HG03103 (cell line): ENCODE measurements around the gene INO80C.

Source experiments
- ATAC-seq: cut with Tn5 transposase; IDR thresholded peaks from one replicate; pipeline ENCODE4 v1.9.1; 2021; ENCODE audit warnings: low read depth; ENCODE audit not compliant: unreplicated experiment

INO80C gene

DNA sequence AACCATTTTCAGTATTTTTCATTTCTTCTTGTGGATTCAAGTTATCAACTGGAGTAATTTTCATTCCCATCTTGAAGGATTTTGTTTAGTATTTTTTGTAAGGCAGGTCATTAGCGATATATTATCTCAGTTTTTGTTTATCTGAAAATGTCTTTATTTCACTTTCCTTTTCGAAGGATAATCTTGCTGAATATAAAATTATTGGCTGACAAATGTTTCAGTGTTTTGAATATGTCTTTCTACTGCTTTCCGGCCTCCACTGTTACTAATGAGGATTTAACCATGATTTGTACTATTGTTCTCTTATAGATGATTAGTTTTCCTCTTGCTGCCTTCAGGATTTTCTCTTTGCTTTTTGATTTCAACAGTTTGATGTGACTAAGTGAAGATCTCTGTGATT is 62.4 kb downstream of the INO80C start:
- ATAC-seq, result no peak

DNA sequence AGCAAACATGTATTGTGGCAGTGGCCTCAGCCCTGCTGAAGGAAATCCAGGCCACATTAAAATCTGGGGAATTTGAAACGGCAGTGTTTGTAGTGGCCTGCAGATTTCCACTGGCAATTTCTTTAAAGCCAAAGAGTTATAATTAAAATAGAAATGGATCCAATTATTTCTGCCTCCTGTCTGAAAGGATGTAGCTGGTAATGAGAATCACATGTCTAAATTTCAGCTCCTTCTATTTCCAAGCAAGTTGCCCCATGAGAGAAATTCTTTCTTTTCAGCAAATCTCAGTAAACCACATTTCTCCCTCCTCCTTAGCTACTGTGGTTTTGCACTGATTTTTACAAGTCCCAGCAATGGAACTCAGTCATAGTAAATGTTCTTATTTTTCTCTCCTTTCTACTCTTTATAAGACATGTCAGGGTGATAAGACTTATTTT is 65.2 kb downstream of the INO80C start:
- ATAC-seq, result no peak

DNA sequence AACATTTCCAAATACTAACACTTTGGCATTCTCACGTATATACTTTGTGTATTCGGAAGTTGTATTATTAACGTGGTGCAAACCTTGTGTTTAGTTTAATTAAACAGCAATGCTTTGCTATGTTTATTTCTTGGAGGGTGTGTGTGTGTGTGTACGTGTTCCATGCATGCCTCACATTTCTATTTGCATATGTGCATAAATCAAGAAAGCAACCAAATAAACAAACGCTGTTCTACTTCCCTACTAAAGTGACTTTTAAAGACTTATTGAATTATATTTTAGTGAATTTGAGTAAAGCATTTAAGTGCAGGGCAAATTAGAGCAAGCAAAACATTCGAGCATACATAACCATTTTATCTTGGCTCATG is 66.4 kb downstream of the INO80C start:
- no peak for ATAC-seq

DNA sequence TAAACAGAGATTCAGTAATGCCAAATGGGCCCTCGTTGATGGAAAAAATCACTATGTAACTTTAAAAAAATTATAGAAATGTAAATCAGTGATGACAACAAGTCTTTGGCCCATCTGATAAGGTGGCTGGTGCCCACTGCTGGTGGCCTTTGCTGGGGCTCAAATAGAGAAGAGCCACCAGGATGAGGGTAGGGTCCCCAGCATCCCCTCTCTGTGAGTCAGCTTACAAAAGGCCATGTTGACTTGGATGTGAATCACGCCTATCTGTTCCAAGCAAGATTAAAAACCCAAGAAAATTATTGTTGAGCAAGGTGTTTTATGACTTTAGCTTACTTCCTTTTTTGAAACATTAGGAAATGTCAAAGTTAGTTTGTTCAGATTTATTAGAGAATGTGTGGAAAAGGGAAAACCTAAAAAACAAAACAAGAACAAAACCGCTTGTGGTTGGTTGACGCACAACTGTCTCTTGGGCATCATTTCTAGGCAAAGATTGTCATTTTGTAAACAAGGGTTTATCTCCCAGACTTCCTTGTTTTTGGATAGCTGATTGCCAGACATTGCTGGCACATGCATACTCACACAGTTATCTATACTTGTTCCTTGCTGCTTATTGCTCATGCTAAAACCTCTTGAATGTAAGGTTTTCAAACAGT is 66.9 kb downstream of the INO80C start:
- ATAC-seq, result no peak

DNA sequence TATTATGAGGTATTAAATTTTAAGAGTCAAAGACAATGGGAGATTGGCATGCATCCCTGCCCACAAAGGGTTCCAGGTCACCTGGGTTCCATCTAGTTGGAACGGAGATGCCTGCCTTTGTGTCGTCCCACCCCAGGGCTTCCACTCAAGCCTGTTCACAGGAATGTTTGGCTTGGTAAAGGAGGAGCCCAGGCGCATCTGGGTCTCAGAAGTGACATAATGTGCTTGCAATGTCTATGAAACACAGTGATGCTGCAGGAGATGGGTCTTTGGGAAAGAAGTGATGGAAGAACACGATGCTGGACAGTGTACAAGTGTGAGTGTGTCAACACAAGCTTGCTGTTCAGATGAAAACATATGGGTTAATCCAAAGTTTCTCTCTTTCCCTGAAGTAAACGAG is 71.0 kb downstream of the INO80C start:
- no peak for ATAC-seq

DNA sequence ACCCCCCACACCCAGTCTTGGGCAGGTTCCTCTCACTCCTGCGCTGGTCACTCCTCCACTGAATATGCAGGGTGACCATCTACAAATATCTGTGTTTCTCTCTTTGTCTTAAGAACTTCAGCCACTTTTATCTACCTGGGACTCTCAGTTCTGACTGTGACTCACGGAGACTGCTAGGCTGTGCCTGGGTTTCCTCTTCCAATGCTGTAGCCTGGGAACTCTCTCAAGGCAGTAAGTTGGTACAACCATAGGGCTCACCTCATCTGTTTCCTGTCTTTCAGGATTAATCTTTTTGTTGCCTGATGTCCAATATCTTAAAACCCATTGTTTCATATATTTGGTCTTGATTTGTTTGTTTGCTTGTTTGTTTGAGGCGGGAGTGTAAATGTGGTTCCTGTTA is 73.4 kb downstream of the INO80C start:
- ATAC-seq, result no peak

DNA sequence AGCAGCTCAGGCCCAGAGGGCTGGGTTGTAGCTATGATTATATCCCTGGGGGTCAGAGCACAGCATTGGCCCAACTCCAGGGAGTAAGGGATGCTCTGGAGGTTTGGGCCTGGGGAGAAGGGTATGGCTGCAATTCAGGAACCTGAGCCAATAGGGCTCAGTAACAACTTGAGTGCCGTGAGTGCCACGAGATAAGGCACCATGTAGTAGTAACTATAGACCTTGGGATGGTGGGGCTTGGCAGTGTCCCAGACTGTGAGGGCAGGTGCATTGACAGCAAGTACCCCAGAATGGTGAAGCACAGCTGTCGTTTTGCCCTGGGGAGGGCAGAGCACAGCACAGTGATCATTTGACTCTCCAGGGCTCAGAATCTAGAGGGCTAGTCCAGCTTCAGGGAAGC is 75.5 kb downstream of the INO80C start:
- no peak for ATAC-seq

DNA sequence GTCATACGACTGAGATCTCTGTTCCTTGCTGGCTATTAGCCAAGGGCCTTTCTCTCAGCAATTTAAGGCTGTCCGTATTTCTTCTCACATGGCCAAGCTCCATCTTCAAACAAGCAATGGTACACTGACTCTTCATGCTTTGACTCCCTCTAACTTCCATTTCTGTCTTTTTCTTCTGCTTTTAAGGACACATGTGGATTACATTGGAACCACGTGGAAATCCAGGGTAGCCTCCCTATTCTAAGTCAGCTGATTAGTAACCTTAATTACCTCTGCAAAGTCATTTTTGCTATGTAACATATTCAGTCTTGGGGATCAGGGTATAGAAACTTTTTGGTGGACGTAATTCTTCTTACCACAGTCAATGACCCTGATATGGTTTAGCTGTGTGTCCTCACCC is 79.2 kb downstream of the INO80C start:
- ATAC-seq, result no peak
